HFF-Myc (cell line): ENCODE data around the gene ITIH3.

Experiments
- DNase-seq: peaks from one replicate; pipeline ENCODE4 v3.0.0-alpha.2; 2011; ENCODE audit warnings: low read depth; ENCODE audit errors: extremely low read depth
- H3K4me3 ChIP-seq: replicated peaks from 2 replicates; pipeline ENCODE4 v1.5.1; 2011; ENCODE audit warnings: low read depth, mild to moderate bottlenecking, control low read depth, low read length
- TF ChIP-seq, protein P1 (sequence below): IDR thresholded peaks from 2 replicates; pipeline ENCODE4 v1.5.1; 2012; ENCODE audit warnings: mild to moderate bottlenecking, low read depth, low read length, control low read depth; ENCODE audit errors: missing control alignments

Gene ITIH3

DNA sequence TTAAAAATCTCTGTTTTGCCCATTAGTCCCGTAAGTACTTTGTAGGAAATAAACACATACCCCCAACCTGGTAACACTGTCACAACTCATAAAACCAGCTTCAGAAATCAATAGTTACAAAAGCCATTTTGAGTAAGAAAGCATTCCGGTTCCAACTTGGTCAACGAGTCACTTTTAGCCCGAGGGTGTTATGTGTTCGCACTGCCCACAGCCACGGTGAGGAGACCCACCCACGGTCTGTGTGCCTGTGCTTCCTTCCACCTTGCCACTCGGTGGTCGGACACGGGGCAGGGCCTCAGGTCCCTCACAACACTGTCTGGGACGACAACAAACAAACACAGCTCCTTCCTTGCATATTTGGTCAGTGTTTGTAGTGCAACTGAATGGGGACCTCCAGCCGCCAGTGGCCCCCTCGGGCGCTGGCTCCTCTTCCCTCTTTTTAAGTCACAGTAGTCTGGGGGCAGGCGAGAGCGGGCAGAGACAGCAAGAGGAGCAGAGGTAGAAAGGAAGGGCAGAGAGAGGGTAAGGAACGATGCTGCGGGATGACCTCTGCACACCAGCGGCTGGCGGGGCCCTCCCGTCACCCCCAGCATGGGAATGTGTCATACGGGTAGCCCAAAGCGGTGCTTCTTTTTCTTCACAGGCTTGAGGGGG is 45.4 kb downstream of the ITIH3 start:
- TF ChIP-seq, protein P1, sequence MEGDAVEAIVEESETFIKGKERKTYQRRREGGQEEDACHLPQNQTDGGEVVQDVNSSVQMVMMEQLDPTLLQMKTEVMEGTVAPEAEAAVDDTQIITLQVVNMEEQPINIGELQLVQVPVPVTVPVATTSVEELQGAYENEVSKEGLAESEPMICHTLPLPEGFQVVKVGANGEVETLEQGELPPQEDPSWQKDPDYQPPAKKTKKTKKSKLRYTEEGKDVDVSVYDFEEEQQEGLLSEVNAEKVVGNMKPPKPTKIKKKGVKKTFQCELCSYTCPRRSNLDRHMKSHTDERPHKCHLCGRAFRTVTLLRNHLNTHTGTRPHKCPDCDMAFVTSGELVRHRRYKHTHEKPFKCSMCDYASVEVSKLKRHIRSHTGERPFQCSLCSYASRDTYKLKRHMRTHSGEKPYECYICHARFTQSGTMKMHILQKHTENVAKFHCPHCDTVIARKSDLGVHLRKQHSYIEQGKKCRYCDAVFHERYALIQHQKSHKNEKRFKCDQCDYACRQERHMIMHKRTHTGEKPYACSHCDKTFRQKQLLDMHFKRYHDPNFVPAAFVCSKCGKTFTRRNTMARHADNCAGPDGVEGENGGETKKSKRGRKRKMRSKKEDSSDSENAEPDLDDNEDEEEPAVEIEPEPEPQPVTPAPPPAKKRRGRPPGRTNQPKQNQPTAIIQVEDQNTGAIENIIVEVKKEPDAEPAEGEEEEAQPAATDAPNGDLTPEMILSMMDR, result no peak
- no peak for DNase-seq

DNA sequence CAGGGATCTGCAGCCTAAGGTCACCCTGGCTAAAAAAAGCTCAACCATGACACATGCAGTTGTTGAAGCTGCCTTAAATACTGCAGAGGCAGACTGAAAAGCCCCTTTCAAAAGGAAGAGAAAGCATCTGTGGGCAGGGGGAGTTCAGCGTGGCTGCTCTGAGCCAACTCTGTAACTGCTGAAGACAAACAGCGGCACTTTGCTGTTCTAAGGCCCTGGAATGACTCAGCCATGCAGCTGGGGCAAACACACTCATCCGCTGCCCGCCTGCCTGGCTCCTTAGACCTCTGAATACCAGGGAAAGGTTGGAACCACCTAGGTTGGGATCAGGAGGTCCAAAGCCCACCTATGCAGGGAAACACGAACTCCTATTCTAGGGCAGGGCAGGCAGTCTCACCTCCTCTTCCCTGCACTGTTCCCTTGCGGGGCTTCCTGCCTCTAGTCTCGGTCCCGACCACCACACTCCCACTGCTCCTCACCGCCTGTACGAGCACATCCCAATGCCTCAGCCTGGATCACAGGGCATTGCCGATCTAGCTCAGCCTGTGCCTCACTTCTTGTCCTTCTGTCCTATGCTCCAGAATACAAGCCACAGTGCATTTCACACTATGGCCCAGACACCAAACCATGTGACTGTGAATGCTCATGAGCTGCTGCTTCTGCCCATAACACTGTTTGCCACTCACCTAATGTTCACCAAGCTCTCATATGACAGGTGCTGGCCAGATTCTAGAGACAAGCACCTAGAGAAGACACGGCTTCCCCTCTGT is 46.8 kb downstream of the ITIH3 start:
- DNase-seq, result no peak
- TF ChIP-seq, protein P1, result no peak
- no peak overlapping the region for H3K4me3 ChIP-seq

More for the DNA sequence above, 45.4 kb downstream of the ITIH3 start:
- no peak overlapping the region for H3K4me3 ChIP-seq

DNA sequence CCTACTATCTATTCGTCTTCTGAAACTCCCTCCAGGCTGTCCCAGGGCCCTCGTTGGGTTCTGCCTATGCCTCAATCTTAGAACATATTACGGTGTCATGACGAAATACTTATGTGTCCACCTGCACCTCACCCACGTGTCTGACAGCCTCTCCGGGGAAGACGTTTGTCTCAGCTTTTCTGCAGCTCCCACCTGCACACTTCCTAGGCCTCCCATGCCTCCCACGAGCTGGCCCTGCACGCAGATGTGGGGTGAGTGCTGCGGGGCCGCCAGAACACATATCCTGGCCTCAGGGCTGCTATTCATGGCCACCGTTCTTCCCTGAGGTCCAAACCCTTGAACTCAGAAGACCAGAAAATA is 47.4 kb downstream of the ITIH3 start:
- TF ChIP-seq, protein P1, result no peak
- DNase-seq, result no peak
- H3K4me3 ChIP-seq, result no peak overlapping the region

DNA sequence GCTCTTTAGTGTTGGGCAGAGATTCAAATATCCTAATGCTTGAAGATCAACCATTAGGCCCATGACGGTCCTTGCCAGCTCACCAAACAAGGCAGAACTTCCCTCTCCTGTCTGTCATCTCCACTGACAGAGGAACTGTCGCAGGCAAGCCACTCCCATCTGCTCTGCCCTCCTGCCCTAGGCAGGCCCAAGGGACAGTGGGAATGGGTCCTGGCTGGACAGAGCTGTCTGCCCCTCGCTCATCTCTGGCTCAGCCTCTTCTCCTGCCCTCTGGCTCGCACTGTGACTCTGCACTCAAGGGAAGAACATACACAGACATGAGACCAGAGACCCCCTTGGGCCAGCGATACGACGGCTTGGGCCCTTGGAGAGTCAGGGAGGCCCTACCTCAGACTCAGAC is 47.8 kb downstream of the ITIH3 start:
- no peak overlapping the region for H3K4me3 ChIP-seq
- no peak for DNase-seq
- TF ChIP-seq, protein P1, result no peak

DNA sequence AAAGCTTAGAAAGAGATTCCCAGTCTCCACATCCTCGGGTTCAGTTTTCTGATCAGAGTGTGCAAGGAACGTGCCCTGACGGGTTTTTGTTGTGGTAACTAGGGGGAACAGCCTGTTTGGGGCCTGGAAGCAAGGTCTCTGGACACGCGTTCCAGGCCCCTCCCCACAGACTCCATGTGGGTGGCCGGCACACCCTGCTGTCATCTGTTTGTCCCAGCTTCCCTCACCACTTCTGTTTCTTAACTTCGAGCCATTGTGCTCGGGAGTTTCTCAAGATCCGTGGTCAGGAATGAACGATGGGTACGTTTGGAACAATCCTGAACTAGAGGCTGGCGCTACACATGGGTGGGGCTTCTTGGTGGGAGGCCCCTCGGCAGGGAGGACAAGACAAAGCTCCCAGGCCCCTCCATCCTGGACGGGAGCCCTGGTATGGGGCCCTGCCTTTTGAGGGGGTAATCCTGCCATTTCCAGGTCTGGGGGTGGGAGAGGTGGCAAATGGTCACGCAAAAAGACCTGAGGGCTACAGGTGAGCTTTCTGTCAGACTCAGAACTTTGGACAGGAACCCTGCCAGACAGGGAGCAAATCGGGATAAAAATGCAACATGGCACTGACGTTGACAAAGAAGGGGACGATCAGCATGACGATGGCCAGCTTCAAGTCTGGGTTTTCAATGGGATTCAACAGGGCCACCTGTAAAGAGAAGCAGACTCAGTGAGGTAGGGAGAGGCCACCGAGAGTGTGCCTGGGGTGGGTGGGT is 48.7 kb downstream of the ITIH3 start:
- no peak for DNase-seq
- H3K4me3 ChIP-seq, result no peak overlapping the region
- TF ChIP-seq, protein P1, result no peak

DNA sequence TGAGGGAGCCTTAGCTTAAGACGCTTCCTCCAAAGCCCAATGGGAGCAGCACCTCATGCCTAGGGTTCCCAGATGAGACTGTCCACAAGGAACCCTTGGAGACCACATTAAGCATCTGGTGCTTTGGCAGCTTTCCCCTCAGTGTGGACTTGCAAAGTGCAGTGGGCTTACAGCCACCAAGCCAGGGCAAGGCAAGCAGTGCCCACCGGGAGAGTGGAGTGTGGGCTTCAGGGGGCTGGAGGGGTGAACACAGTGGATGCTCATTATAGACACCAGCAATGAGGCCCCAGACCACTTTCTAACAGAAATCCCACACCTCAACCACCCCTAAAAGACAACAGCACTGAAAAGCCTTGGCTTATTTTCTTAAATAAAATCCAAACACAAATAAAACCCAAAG is 49.3 kb downstream of the ITIH3 start:
- TF ChIP-seq, protein P1, result no peak
- no peak overlapping the region for H3K4me3 ChIP-seq
- no peak for DNase-seq
